ENCODE results near the gene ZFYVE28.

The ZFYVE28 gene

DNA sequence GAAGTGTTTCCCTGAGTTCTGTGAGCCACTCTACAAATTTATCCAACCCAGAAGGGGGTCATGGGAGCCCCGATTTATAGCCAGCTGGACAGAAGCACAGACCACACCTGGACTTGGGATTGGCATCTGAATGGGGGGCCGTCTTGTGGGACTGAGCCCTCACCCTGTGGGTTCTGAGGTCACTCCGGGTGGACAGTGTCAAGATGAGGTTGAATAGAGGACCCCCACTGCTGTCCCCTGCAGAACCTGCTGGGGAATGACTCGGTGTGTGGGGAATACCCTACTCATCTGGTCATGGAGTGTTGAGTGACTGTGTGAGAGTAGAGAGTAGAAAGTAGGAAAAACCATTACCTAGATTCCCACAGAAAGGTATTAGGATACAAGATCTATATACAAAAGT, 67.5 kb downstream of the ZFYVE28 start:
- DNase-seq = no peak

DNA sequence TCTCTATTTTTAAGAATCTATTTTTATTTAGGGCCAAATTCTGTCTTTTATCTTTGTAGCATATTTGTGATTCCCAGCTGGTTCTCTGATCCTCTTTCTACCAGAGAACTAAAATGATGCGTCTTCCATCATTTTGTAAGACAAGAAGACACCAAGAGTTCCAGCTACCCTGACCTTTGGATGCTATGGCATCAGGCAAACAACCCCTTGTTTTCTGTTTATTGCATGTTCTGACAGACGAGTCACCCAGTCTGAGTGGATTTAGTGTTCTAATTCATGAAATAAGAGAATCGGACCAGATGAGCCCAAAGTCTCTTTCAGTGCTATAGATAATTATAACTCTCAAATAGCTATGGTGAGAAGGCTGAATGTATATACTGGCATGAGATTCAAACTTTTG, 69.7 kb downstream of the ZFYVE28 start:
- DNase-seq = no peak

DNA sequence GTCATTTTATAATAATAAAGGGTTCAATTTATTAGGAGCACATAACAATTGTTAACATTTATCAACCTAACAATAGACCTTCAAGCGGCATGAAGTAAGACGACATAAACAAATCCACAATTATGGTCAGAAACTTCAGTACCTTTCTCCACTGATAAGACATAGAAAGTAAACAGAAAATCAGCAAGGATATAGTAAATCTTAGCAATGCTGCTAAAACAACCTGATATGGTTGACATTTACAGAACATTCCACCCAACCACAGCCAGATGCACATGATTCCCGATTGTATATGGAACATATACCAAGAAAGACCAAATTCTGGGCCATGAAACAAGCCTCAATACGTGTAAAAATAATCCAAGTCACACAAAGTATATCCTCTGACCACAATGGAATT, 71.3 kb downstream of the ZFYVE28 start:
- DNase-seq = no peak

DNA sequence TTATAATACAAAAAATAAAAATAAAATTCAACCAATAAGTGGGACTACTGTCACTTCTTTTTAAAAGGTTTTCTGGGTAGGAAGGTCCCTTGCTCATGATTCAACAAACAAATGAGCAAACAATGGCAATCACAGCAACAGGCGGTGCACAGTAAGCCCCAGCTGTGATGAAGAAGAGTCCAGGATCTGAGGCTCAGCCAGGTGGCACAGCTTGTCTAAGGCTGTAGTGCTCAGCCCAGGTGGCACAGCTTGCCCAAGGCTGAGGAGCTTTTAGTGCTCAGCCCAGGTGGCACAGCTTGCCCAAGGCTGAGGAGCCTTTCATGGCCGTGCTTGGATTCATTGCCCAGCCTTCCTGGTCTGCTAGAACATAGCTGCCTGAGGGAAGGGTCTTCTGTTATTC, 75.0 kb downstream of the ZFYVE28 start:
- no peak for DNase-seq

DNA sequence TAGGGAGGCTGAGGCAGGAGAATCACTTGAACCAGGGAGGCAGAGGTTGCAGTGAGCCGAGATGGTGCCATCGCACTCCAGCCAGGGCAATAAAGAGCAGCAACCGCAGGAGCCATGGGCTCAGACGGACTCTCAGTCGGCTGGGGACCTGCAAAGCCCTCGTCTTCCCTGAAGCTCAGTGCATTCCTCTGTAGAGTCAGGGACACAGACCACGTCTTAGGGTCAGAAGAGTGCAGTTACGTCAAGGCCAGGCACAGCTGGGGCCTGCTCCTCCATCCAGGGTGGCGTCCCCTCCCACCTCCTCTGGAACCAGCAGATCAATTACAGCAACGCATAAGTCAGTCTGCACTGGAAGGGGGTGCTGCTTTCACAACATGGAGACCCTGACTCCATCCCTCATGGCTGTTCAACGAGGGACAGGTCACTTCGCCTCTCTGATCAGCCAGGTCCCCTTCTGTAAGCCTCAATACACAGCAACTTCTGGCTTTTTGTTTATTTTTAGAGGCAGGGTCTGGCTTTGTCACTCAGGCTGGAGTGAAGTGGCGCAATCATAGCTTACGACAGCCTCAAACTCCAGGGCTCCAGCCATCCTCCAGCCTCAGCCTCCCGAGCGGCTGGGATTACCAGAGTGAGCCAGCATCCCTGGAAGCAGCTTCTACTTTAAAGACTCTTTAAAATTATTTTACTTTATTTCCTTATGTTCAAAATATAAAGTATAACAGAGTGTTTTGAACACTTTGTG, 76.4 kb downstream of the ZFYVE28 start:
- no peak for DNase-seq

DNA sequence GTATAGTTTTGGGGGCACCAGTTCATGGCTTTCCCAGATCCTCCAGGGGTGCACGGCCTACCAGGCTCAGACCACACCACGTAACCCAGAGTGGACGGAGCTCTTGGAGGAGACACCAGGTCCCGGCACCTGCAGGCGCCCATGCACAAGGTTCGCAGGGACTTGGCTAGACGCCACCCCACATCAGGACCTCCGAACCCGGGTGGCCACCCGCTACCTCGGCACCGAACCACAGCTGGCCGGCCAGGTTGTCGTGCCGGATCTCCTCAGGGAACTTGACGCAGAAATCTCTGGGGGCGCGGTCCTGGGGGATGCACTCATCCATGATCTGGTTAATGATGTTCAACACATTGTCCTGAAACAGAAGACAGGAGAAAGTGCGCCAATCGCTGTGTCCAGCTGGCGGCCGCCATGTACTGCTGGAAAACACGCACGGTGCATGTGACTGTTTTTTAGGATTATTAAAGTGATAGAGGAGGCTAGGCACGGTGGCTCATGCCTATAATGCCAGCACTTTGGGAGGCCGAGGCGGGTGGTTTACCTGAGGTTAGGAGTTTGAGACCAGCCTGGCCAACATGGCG, 77.1 kb downstream of the ZFYVE28 start:
- DNase-seq = no peak

DNA sequence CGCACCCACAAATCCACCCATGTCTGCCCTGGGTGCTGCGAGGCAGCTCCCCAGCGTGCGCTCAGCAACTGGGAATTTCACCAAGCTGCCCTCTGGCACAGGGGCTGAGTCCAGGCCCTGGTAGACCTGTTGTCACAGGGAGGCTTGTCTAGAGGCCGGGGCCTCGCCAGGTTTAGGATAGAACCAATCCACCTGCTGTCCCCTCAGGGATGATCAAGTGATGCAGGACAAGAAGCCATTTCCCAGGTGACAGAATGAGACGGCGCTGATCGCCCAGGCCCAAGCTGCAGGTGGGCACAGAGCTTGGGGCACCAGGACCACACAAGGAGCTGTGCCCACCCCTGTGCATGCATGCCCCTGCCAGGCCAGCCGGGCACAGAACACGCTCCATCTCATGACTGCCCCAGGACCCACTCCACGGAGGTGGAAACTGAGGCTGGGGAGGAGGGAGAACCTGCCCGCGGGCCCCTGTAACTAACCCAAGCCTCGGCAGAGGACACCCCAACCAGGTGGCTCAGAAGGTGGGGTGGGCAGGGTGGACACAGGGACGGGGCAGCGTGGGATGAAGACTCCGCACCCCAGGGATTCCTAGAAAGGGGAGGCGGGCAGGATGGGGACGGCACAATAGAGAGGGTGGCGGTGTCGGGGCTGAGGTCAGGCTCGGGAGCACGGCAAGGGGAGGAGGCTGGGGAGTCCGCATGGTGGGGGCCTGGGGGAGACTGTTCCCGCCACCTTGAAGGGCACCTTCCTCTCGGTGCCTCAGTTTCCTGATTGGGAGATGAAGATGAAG, 78.0 kb downstream of the ZFYVE28 start:
- DNase-seq = no peak

DNA sequence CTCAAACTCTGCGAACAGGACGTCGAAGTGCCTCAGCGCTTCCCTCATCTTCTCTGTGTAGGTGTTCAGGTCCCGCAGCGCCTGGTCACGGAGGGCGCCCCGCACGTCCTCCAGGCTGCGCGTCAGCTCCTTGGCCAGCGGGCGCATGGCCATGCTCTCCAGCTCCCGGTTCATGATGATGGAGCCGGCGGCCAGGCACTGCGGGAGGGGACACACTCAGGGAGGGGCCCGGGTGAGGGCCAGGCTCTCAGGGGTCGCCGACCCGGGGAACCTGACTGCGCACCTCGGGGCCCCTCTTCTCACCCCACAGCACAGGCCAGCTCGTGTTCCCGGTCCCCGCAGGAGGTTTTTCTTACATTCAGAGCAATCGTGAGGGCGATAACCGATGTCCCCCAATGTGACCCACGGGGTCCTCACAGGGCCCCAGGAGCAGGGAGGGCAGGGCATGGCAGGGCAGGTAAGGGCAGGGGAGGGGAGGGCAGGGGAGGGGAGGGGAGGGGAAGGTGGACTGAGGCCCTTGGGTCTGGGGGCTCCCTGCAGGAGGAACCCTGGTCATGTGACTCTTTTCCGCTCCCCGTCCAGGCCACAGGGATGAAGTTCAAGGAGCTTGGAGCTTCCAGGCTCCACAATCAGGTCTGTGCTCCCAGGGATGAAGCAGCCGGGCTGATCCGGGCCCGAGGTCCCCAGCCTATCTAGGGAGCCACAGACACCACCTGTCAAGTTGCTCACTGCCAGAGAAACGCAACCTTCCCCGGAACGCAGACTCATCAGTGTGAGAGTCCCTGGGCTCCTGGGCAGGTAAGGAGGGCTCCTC, 78.8 kb downstream of the ZFYVE28 start:
- DNase-seq = no peak

DNA sequence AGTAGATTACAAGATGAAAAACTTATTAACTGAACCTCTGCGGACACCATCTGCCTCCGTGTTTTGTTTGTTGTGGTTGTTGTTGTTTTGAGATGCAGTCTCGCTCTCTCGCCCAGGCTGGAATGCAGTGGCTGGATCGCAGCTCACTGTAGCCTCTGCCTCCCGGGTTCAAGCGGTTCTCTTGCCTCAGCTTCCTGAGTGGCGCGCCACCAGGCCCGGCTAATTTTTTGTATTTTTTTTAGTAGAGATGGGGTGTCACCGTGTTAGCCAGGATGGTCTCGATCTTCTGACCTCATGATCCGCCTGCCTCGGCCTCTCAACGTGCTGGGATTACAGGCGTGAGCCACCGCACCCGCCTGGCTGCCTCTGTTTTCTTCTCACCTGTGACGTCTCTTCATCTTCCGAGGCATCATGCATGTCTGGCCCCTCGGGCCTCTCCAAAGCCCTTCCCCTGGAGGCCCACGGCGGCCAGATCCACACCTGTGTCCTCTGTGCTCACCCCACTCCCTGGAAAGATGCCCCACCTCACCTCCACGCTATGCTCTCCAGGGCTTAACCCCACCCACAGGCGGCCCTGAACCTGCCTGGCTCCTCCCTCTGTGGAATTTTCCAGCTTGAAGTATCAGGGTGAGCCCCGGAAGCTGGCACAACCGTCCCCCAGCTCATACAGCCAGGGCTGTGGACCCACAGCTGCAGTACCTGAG, 79.5 kb downstream of the ZFYVE28 start:
- DNase-seq = no peak

DNA sequence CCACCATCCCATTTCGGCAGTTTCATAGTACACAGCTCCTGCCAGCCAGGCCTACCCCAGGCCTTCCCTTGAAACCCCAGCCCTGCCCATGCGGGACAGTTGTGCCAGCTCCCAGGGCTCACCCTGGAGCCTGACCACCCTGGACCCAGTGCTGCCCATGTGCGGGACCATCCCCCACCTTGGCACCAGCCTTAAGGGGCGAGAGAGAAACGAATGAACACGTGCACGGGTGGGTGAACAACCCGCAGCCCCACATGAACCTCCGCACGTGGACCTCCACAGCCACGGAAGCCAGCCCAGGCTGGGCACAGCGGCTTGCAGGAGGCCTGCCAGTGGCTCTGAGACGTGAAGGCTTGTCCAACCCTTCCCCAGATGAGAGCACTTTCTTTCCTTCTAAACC, 80.5 kb downstream of the ZFYVE28 start:
- no peak for DNase-seq

DNA sequence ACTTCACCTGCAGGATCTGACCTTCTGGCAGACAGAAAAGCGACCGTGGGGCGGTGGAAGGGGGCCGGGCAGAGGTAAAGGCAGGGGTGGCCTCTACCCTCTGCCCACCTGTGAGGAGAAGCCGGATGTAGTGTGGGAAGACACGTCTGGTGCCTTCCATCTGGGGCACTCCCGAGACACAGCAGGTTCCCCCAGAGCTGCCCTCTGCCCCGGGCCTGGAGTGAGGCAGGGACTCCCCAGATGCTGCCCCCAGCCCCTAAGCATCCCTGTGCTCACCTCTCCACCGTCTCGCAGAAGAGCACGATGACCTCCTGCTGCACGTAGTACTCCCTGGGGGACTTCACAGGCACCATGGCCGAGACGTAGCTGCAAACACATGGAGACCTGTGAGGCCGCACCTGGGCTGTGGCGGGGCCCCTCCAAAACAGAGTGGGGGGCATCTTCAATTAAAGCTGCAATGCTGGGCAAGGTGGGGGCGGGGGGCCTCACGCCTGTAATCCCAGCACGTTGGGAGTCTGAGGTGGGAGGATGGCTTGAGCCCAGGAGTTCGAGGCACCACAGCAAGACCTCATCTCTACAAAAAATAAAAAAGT, 81.2 kb downstream of the ZFYVE28 start:
- DNase-seq = no peak

DNA sequence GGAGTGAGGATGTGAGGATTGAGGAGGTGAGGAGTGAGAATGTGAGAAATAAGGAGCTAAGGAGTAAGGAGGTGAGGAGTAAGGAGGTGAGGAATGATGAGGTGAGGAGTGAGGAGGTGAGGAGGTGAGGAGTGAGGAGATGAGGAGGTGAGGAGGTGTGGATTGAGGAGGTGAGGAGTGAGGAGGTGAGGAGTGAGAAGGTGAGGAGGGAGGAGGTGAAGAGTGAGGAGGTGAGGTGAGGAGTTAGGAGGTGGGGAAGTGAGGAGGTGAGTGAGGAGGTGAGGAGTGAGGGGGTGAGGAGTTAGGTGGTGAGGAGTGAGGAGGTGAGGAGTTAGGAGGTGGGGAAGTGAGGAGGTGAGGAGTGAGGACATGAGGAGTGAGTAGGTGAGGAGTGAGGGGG, 81.8 kb downstream of the ZFYVE28 start:
- no peak for DNase-seq

DNA sequence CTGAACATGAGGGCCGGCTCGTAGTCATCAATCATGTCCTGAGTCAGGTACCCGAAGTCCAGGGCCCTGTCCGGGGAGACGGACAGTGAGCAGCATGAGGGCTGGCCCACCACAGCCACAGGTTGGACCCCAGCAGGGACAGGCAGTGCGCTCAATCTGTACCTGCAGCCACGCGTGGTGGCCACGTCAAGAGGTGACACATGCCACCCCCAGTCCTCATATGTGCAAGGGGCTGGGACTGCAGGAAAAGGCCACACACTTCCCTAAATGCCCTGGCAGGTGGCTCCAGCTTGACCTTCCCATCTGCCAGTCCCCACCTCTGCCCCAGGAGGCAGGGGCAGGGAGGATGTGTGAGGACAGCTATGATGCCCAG, 82.7 kb downstream of the ZFYVE28 start:
- no peak for DNase-seq

DNA sequence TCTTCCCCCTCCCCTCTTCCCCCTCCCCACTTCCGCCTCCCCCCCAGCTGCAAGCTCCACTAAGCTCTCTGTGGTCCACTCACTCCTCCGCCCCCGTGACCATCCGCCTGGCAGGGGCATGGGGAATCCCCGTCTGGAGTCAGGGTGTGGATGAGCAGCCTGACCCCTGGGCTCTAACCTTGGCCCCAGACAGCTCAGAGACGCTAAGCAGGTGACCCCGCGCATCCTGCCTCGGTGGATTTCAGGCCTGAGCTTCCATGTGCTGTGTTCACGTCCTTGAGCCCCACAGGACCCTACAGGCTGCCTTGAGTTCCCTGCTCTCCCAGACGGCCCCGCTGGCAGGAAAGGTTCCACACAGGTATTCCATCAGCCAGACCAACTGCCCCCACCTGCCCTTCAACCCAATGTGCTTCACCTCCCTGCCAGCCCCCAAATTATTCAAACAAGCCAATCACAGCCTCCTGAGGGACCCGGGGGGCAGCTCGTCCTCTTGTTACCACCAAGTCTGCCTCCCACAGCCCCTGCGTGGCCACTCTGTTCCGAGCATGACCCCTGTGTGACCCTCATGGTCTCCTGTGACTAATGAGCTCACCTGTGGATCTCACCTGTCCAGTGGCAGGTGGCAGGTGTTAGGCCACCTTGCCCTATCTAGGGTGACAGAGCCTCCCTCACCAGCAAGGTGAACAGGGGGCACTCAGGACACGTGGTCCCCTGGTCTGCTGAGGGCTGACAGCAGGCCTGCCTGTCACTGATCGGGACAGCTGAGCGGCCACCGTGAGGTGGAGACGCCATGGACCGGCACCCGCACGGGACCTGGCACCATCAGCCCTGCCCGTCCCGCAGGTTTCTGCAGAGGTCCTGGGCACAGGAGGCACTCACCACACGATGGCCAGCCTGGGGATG, 83.4 kb downstream of the ZFYVE28 start:
- no peak for DNase-seq

DNA sequence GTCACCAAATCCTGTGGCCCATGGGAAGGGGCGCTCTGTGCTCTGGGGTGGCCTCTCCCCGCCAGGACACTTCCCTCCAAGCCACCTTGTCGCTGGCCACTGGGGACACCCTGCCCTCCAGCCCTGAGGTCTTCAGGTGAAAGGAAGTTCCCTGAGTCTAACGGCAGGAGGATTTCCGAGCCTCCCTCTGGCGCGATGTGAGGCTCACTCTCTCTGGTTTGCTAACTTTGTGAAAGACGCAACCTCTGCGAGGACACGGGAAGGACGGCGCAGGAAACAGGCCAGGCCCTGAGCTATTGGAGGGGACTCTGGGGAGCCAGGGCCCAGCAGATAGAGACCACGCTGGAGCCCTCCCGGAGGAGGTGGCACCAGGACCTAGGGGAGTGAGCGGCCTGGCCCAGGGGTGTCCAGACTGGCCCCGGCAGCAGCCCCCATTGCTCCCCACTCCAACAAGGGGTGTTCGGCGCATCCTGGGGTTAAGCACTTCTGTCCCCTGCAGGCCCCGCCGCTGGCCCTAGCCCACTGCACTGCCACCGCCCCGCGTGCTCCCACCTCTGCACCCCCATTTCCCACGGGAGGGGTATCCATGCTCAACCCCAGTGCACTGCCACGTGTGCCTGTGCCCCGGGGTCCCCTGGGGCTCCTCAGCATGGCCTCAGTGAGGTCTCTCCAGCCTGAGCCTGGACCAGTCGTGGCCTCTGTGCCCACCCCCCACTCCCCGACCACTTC, 84.4 kb downstream of the ZFYVE28 start:
- no peak for DNase-seq

DNA sequence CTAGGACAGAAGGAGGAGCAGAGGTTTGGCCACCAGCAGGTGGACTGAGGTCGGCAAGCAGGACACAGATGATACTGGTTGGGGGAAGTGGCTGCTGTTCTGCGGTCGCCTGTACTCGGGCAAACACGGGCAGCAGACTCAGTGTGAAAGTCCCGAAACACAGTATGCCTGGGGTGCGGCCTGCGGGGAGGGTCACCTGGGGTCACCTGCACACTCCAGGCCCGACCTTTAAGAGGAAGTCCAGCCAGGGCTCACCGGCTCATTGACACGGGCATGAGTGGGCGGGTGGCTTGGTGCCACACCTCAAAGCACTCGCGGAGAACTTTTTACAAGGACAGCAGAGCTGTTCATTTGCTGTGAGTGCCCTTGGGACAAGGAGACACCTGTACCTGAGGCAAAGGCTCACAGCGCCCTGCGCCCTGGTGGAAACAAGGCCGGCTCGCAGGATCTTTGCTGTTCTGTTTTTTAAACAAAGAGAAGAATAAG, 85.0 kb downstream of the ZFYVE28 start:
- DNase-seq = no peak

DNA sequence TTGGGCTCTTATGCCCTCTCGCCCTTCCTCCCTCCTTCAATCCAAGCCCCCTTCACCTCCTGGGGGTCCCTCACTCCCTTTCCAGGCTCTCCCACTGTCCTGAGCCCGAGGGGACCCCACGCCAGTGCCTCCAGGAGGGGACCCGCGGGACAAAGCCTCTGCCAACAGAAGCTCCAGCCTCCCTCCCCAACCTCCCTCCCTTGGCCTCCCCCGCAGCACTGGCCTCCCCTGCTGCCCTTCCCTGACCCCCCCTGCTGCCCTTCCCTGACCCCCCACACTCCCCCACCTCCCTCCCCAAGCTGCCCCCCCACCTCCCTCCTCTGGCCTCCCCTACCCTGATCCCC, 85.5 kb downstream of the ZFYVE28 start:
- DNase-seq = no peak

DNA sequence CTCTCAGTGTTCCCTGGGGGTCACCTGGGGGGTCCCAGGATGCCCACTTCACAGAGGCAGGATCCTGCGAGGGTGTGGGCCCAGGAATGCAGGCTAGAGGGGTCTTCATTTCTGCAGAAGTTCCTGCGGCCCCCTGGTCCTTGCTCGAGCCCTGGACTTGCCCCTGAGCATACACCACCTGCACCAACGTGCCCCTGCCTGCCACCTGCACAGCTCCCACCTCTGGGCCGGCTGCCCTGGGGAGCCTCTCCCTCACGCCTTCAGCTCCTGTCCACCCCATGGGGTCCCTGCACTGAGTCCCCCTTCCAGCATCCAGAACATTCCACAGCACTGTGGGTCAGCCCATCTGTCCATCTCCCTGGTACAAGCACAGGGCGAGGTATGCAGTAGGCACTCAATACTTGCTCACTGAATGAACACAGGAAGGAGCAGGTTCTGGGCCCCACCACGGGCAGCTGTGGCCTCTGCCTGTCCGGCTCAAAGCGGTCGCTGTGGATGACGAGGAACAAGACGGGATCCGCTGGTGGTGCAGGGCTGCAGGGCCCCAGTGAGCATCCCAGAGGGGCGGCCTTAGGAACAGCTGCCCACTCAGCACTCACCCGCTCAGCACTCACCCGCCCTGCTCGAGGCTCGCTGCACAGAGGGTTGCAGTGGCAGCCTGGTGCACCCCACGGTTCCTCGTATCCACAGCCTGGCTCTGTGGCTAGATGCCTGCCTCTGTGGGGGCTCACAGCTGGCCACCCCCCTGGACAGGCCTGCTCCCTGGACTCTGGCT, 86.1 kb downstream of the ZFYVE28 start:
- DNase-seq = no peak

DNA sequence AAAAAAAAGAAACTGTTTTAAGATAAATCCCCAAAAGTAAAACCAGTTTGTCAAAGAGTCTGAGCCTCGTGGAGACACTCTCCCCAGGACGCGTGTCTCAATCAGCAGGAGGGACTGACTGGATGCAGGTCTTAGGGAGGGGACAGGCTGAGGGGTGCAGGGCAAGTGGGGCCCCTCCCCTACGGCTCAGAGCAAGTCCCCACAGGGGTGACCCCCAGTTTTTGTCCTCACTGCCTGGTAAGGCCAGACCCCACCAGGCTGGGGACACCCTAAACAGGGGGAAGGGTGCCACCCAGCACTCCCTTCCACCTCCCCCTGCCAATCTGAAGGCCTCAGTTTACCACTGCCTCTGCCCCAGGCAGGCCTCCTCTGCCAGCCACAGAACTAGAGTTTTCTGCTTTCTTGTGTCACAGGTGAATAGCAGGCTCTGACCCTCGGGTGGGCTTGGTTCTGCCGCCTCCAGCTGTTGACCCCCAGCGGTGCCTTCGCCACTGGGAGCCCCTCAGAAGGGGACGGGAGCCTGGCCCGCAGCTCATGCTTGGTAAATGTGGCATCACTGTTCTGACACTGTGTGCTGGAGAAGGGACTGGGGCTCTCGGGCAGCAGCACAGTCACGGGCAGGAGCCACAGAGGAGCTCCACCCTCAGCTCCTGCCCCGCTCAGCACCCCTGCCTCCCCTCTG, 86.8 kb downstream of the ZFYVE28 start:
- no peak for DNase-seq

All from CD4-positive, alpha-beta T cell treated with Interleukin-21 for 1 hour (primary cell).